ENCODE measurements around the gene GRIK2.

GRIK2 gene

GRCh38 chr6:101851911-101852310 lies 458.4 kb downstream of the GRIK2 start:
- no peaks in the 10 kb centered on the region for H3K36me3 ChIP-seq (ENCODE audit: control insufficient read depth in 5 of 5, insufficient read depth in 5 of 5, low read length in 5 of 5)
- H3K4me1 ChIP-seq (ENCODE audit: control insufficient read depth in 5 of 5, insufficient read depth in 5 of 5, low read length in 5 of 5) = no peaks in the 10 kb centered on the region
- H3K27ac ChIP-seq (ENCODE audit: low read depth, low read length) = no peak overlapping the region
- no peaks in the 10 kb centered on the region for H3K27me3 ChIP-seq (ENCODE audit: control insufficient read depth in 5 of 5, insufficient read depth in 4 of 5, low read length in 5 of 5)
- no peak overlapping the region for H3K9ac ChIP-seq (ENCODE audit: low read length in 5 of 5)
- no peak overlapping the region for H3K4me3 ChIP-seq (ENCODE audit: low read depth in 1 of 5, low read length in 5 of 5)
- no peaks in the 10 kb centered on the region for H3K9me3 ChIP-seq (ENCODE audit: control insufficient read depth in 5 of 5, low read length in 5 of 5)

- H3K36me3 ChIP-seq (ENCODE audit: control insufficient read depth in 5 of 5, insufficient read depth in 5 of 5, low read length in 5 of 5) = no peaks in the 10 kb centered on the region
- H3K9ac ChIP-seq (ENCODE audit: low read length in 5 of 5) = no peak overlapping the region
- no peaks in the 10 kb centered on the region for H3K4me1 ChIP-seq (ENCODE audit: control insufficient read depth in 5 of 5, insufficient read depth in 5 of 5, low read length in 5 of 5)
- H3K27me3 ChIP-seq (ENCODE audit: control insufficient read depth in 5 of 5, insufficient read depth in 4 of 5, low read length in 5 of 5) = no peaks in the 10 kb centered on the region
- H3K27ac ChIP-seq (ENCODE audit: low read depth, low read length) = no peak overlapping the region
- H3K4me3 ChIP-seq (ENCODE audit: low read depth in 1 of 5, low read length in 5 of 5) = no peak overlapping the region
- no peaks in the 10 kb centered on the region for H3K9me3 ChIP-seq (ENCODE audit: control insufficient read depth in 5 of 5, low read length in 5 of 5)
Measured at GRCh38 chr6:101853231-101854085, 459.9 kb downstream of the GRIK2 start.

- H3K27ac ChIP-seq (ENCODE audit: low read depth, low read length) = no peak overlapping the region
- H3K9me3 ChIP-seq (ENCODE audit: control insufficient read depth in 5 of 5, low read length in 5 of 5) = peaks cover 0 to 3% (median 0%) of the 10 kb centered on the region in 5 donors
- H3K27me3 ChIP-seq (ENCODE audit: control insufficient read depth in 5 of 5, insufficient read depth in 4 of 5, low read length in 5 of 5) = no peaks in the 10 kb centered on the region
- H3K4me3 ChIP-seq (ENCODE audit: low read depth in 1 of 5, low read length in 5 of 5) = no peak overlapping the region
- H3K4me1 ChIP-seq (ENCODE audit: control insufficient read depth in 5 of 5, insufficient read depth in 5 of 5, low read length in 5 of 5) = no peaks in the 10 kb centered on the region
- no peaks in the 10 kb centered on the region for H3K36me3 ChIP-seq (ENCODE audit: control insufficient read depth in 5 of 5, insufficient read depth in 5 of 5, low read length in 5 of 5)
- no peak overlapping the region for H3K9ac ChIP-seq (ENCODE audit: low read length in 5 of 5)
Measured at GRCh38 chr6:101876431-101876830, 482.9 kb downstream of the GRIK2 start.

- H3K9ac ChIP-seq (ENCODE audit: low read length in 5 of 5) = no peak overlapping the region
- no peak overlapping the region for H3K4me3 ChIP-seq (ENCODE audit: low read depth in 1 of 5, low read length in 5 of 5)
- H3K27me3 ChIP-seq (ENCODE audit: control insufficient read depth in 5 of 5, insufficient read depth in 4 of 5, low read length in 5 of 5) = no peaks in the 10 kb centered on the region
- no peaks in the 10 kb centered on the region for H3K4me1 ChIP-seq (ENCODE audit: control insufficient read depth in 5 of 5, insufficient read depth in 5 of 5, low read length in 5 of 5)
- H3K27ac ChIP-seq (ENCODE audit: low read depth, low read length) = no peak overlapping the region
- H3K9me3 ChIP-seq (ENCODE audit: control insufficient read depth in 5 of 5, low read length in 5 of 5) = no peaks in the 10 kb centered on the region
- H3K36me3 ChIP-seq (ENCODE audit: control insufficient read depth in 5 of 5, insufficient read depth in 5 of 5, low read length in 5 of 5) = no peaks in the 10 kb centered on the region
Measured at GRCh38 chr6:101878554-101879276, 485.2 kb downstream of the GRIK2 start.

GRCh38 chr6:101879782-101880181 lies 486.3 kb downstream of the GRIK2 start:
- Histone ChIP-seq H3K4me1 (ENCODE audit: control insufficient read depth in 5 of 5, insufficient read depth in 5 of 5, low read length in 5 of 5) (no peaks in the 10 kb centered on the region), H3K4me3 (ENCODE audit: low read depth in 1 of 5, low read length in 5 of 5) (no peak overlapping the region), H3K27ac (ENCODE audit: low read depth, low read length) (no peak overlapping the region), H3K9me3 (ENCODE audit: control insufficient read depth in 5 of 5, low read length in 5 of 5) (no peaks in the 10 kb centered on the region), H3K36me3 (ENCODE audit: control insufficient read depth in 5 of 5, insufficient read depth in 5 of 5, low read length in 5 of 5) (no peaks in the 10 kb centered on the region), H3K27me3 (ENCODE audit: control insufficient read depth in 5 of 5, insufficient read depth in 4 of 5, low read length in 5 of 5) (no peaks in the 10 kb centered on the region), H3K9ac (ENCODE audit: low read length in 5 of 5) (no peak overlapping the region)

- Histone ChIP-seq H3K9me3 (ENCODE audit: control insufficient read depth in 5 of 5, low read length in 5 of 5) (no peaks in the 10 kb centered on the region), H3K36me3 (ENCODE audit: control insufficient read depth in 5 of 5, insufficient read depth in 5 of 5, low read length in 5 of 5) (no peaks in the 10 kb centered on the region), H3K27ac (ENCODE audit: low read depth, low read length) (no peak overlapping the region), H3K4me1 (ENCODE audit: control insufficient read depth in 5 of 5, insufficient read depth in 5 of 5, low read length in 5 of 5) (no peaks in the 10 kb centered on the region), H3K27me3 (ENCODE audit: control insufficient read depth in 5 of 5, insufficient read depth in 4 of 5, low read length in 5 of 5) (no peaks in the 10 kb centered on the region), H3K9ac (ENCODE audit: low read length in 5 of 5) (no peak overlapping the region), H3K4me3 (ENCODE audit: low read depth in 1 of 5, low read length in 5 of 5) (no peak overlapping the region)
Measured at GRCh38 chr6:101883505-101883904, 490.0 kb downstream of the GRIK2 start.

GRCh38 chr6:101887532-101887931 lies 494.0 kb downstream of the GRIK2 start:
- Histone ChIP-seq H3K27ac (ENCODE audit: low read depth, low read length) (no peak overlapping the region), H3K4me1 (ENCODE audit: control insufficient read depth in 5 of 5, insufficient read depth in 5 of 5, low read length in 5 of 5) (no peaks in the 10 kb centered on the region), H3K4me3 (ENCODE audit: low read depth in 1 of 5, low read length in 5 of 5) (no peak overlapping the region)

GRCh38 chr6:101907356-101908217 lies 514.1 kb downstream of the GRIK2 start:
- H3K36me3 ChIP-seq (ENCODE audit: control insufficient read depth in 5 of 5, insufficient read depth in 5 of 5, low read length in 5 of 5) = no peaks in the 10 kb centered on the region
- no peaks in the 10 kb centered on the region for H3K4me1 ChIP-seq (ENCODE audit: control insufficient read depth in 5 of 5, insufficient read depth in 5 of 5, low read length in 5 of 5)
- H3K4me3 ChIP-seq (ENCODE audit: low read depth in 1 of 5, low read length in 5 of 5) = no peak overlapping the region
- no peaks in the 10 kb centered on the region for H3K27me3 ChIP-seq (ENCODE audit: control insufficient read depth in 5 of 5, insufficient read depth in 4 of 5, low read length in 5 of 5)
- no peaks in the 10 kb centered on the region for H3K9me3 ChIP-seq (ENCODE audit: control insufficient read depth in 5 of 5, low read length in 5 of 5)
- no peak overlapping the region for H3K27ac ChIP-seq (ENCODE audit: low read depth, low read length)
- no peak overlapping the region for H3K9ac ChIP-seq (ENCODE audit: low read length in 5 of 5)

More at GRCh38 chr6:101887532-101887931, 494.0 kb downstream of the GRIK2 start:
- Histone ChIP-seq H3K27me3 (ENCODE audit: control insufficient read depth in 5 of 5, insufficient read depth in 4 of 5, low read length in 5 of 5) (no peaks in the 10 kb centered on the region), H3K9ac (ENCODE audit: low read length in 5 of 5) (no peak overlapping the region), H3K36me3 (ENCODE audit: control insufficient read depth in 5 of 5, insufficient read depth in 5 of 5, low read length in 5 of 5) (no peaks in the 10 kb centered on the region), H3K9me3 (ENCODE audit: control insufficient read depth in 5 of 5, low read length in 5 of 5) (no peaks in the 10 kb centered on the region)

- Histone ChIP-seq H3K4me3 (ENCODE audit: low read depth in 1 of 5, low read length in 5 of 5) (no peak overlapping the region), H3K9ac (ENCODE audit: low read length in 5 of 5) (no peak overlapping the region), H3K4me1 (ENCODE audit: control insufficient read depth in 5 of 5, insufficient read depth in 5 of 5, low read length in 5 of 5) (no peaks in the 10 kb centered on the region), H3K27ac (ENCODE audit: low read depth, low read length) (no peak overlapping the region), H3K9me3 (ENCODE audit: control insufficient read depth in 5 of 5, low read length in 5 of 5) (no peaks in the 10 kb centered on the region), H3K27me3 (ENCODE audit: control insufficient read depth in 5 of 5, insufficient read depth in 4 of 5, low read length in 5 of 5) (no peaks in the 10 kb centered on the region), H3K36me3 (ENCODE audit: control insufficient read depth in 5 of 5, insufficient read depth in 5 of 5, low read length in 5 of 5) (no peaks in the 10 kb centered on the region)
Measured at GRCh38 chr6:101909366-101909765, 515.9 kb downstream of the GRIK2 start.

Data from subcutaneous abdominal adipose tissue (tissue), 5 donors.